GOT3 (cell line): Measurements from ENCODE around the gene SCTR.

Experiments used
- DNase-seq: peaks from one replicate; lab custom pipeline; 2025; ENCODE audit warnings: mixed read lengths; lab: John Stamatoyannopoulos, UW

SCTR gene

DNA sequence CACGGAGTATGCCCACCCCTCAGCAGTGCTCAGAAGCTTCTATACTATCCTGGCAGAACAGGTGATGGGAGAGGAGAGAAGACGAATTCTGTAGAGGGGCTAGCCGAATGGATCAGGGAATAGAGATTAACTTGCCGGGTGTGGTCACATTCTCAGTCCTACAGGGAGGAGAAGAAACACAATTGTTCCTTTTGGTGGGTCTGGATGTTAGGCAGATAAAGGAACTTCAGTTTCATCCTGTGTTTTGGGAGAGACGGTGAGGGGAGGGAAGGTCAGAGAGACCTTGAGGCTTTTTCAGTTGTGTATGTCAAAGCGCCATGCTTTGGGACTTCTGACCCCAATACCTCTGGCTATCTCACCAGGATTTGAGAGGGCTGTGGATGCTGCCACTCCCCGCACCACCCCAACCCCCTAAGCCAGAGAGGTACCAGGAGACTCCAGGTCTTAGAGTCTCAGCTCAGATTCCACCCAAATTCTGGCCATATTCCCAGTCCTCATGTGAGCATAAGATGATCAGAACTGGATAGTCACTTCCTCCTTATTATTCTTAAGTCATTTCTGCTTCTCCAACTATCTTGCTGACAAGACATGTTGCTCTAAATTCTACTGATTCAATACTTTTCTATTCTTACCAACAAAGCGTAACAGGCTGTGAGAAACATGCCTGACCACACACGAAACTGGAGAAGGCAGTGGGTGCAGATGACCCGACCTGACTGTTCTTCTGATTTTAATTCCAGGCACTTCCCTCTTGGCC lies 94.9 kb downstream of the SCTR start:
- DNase-seq = no peak

DNA sequence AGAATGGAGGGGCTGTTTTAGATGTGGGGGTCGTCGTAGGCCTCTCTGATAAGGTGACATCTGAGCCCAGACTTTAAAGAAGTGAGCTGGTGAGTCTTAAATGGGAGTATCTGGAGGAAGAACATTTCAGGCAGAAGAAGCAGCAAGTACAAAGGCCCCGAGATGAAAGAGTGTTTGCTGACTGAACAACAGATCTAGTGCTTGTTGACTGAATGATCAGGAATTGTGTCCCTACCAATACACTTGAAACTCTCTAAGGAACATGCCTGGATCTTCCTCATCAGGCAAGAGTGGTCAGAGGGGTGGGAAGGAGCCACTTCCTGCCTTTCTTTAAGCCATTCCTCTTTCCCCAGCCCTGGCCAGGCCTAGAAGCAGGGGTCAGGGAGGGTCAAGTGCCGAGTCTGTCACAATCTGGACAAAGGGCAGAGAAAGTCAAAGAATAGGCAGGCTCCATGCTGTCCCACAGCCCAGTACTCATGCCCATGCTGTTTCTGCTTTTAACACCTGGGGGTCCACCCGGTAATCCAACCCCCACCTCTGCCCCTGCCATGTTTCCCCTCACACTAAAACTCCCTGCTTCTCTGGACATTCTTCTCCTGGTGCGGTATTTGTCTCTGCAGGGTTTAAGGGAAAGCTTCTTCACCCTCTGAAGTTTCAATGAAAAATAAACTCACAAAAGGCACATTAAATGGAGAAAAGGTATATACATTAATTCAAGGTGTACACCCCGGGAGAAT lies 95.6 kb downstream of the SCTR start:
- no peak for DNase-seq

DNA sequence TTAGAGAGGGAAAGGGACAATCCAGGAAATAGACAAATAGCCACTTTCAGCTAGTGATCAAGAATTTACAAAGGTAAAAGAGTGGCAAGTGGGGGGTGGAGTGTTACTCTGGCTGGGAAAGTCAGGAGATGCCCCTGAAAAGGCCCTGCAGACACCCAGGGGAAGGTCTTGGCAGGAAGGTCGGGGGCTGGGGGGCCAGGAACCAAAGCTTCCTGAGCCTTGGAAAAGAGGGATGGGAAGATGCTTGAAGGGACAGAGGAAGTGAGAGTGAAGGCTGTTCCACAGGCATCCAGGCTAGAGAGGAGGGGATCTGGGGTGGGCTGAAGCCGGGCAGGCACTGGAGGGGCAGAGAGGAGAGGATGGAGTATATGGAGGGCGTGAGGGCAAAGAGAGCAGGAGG lies 96.5 kb downstream of the SCTR start:
- no peak for DNase-seq

DNA sequence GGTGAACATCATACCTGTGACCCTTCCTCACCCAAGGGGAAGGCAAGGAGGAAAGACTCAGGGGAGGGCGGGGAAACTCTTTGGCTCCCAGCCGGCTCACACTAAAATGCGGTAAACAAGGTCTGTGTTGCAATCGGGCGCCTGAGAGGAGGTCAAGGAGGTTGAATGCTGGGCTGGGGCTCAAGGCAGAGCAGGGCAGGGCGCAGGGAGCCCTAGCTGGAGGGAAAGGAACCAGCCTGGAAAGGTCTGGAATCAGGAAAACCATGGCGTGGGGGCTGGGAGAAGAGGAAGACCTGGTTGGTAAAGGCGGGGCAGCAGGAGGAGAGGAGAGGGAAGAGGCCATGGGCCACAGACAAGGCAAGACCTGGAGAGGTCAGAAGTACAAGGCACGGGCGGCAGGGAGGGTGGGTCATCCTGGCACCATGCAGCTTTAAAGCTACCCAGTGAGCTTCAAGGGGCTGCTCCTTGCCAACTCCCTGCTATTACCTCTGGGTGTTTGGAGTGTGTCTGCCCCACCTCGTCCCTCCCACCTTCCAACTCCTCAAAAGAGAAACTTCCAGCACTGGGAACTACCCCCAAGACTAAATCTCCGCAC lies 97.4 kb downstream of the SCTR start:
- DNase-seq = no peak

DNA sequence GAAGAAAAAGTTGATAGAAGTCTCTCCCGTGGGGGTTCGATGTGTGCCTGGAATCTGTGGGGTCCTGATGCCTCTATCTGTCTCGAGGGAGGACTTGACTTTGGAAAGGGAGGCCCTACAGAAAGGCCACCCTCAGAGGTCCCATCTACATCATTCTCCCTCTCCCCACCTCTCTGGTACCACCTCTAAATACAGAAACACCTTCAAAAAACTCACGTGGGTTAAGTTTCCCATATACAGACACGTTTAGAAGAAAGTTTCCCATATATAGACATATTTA lies 97.9 kb downstream of the SCTR start:
- DNase-seq = no peak

DNA sequence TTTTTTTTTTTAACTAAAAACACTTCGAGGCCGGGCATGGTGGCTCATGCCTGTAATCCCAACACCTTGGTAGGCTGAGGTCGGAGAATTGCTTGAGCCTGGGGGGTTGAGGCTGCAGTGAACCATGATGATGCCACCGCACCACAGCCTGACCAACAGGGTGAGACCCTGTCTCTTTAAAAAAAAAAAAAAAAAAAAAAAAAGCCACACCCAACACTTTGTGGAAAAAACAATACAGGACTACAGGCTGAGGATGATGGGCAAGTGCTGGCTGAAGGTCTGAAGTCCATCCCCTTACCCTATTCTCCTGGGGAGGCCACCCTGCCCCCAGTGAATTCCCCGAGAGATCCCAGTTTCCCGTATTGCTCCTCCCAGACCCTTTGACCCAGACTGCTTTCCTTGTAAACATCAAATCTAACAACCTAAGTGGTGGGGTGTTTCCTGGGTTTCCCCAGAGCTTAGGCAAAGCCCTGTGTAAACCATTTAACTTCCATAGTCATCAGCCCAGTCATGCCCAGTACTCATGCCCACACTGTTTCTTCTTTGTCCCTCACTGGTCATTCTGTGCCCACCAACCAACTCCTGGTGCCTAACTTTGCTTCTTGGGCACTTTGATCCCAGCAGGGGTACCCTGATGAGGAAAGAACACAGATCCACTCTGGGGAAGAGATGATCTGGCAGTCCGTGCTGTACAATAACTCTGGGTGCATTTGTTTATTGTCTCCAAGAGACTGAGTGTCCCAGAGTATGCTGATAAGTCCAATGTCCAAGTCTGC lies 98.5 kb downstream of the SCTR start:
- DNase-seq = no peak

DNA sequence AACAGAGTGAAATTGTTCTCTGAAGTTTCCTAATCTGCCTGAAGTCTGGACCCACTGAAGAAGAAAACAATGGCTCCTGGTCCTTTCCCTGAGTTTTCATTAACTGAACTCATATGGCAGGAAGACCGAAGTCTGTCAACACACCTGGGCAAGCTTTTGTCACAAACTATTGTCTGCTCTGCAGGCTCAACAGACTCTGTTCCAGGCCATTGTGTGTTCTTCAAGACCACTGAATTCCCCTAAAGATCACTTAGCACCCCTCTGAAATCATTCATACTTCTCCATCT lies 99.2 kb downstream of the SCTR start:
- DNase-seq = no peak

DNA sequence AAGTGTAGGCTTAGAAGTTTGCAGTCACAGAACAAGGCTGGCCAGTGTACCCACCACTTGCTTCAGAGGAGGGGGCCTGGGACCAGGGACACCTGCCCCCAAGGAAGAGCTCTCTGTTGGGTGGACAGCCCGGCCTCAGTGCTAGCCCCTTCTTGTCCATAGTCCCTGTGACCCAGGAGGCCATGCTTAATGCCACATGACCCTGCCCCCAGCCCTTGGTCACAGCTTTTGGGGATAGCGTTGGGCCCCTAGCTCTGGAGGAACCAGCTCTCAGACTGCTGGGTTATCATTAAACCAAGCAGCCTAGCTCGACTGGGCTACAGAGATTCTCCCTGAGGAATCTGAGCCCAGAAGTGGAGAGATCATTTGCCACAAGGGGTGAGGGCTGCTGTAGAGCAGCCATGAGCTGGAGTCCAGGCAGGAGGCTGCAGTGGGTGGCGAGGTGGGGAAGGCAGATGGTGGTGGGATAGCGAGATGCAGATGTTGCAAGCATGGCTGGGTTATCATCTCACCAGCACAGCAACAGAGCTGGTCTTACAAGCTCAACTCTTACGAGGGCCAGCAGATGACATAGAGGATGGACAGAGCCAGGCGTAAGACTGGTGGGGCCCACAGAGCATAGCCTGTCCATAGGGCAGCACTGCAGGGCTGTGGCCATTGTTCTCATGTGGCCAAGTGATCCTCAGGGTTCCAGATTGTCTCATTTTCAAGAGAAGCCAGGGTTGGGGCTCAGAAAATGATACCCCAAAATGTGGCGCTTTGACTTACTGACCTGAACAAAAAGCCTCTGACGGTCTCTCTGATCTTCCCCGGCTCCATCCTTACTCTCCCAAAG lies 99.8 kb downstream of the SCTR start:
- DNase-seq = no peak

DNA sequence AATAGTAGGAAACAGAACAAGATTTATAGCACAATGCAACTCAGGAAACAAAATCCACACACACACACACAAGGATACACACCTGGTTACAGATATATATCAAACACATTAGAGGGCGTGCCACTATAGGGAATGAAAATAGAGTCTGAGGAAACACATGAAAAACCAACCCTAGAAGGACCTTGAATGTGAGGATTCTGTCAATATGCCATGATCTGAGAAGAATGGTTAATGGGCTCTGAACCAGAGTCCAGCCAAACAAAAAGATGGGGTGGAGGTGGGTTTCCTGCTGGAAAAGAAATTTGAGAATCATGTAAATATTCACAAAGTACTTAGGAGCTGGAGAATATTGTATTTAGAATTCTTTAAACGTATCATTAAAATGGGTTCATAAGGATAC lies 100.5 kb downstream of the SCTR start:
- DNase-seq = no peak

DNA sequence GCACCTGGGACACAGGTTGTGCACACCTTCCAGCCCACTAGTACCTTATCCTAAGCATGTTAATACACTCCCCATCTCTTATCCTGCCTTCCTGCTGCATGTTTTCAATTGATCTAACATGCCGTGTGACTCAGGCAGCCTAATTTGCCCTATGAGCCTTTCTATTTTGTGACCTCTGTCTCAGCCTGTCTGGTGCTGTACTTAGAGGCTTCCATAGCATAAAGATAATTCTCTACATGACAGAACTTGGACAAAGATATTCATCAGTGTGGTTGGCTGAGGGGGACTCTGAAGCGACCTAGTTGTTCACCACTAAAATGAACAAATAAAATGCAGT lies 101.2 kb downstream of the SCTR start:
- no peak for DNase-seq

DNA sequence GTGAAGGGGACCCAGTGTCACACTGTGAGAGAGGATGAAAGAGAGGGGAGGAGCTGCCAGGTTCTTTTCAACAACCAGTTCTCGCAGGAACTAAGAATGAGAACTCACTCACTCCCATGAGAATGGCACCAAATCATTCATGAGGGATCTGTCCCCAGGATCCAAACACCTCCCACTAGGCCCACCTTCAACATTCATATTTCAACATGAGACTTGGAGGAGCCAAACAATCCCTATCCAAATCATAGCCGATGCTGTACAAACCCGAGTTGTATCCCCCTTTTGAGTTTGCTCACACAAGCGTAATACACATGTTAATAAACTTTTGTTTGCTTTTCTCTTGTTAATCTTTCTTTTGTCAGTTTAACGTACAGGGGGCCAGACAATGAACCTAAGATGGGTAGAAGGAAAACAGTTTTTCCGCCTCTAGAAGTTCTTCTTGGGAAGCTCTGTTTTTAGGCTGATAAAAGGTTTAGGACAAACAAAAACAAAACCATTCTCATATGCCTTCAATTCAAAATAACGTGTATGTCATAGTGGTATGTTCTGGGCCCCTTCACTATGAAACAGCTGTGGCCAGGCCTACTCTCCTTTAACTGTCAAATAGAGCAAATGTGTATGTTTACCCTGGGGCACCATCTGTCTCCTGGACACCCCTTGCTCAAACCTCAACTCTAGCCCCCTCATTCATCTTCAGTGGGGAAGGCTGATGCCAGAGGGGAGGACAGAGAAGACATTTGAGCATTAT lies 101.7 kb downstream of the SCTR start:
- no peak for DNase-seq

DNA sequence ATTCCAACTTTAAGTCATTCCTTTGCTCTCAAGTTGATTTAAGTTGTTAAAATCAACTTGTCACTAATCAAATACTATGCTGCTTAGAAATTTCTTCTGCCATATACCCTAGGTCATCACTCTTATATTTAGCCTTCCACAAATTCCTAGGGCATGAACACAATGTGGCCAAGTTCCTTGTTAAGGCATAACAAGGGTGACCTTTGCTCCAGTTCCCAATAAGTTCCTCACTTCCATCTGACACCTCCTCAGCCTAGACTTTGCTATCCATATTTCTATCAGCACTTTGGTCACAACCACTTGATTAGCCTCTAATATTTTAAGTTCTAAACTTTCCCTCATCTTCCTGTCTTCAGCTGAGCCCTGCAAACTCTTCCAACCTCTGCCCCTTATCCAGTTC lies 102.5 kb downstream of the SCTR start:
- no peak for DNase-seq

DNA sequence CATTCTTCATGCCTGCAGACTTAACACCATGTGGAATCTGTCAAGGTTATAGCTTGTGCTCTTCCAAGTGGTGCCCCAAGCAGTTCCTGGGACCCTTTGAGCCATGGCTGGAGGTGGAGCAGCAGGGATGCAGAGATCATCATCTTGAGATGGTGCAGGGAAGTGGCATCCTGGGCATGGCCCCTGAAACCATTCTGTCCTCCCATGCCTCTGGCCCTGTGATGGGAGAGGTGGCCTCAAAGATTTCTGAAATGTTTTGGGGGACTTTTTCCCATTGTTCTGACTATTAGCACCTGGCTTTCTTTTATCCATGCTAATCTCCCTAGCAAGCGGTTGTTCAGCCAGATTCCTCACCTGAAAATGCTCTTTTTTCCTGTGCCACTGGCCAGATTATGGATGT lies 103.0 kb downstream of the SCTR start:
- no peak for DNase-seq

DNA sequence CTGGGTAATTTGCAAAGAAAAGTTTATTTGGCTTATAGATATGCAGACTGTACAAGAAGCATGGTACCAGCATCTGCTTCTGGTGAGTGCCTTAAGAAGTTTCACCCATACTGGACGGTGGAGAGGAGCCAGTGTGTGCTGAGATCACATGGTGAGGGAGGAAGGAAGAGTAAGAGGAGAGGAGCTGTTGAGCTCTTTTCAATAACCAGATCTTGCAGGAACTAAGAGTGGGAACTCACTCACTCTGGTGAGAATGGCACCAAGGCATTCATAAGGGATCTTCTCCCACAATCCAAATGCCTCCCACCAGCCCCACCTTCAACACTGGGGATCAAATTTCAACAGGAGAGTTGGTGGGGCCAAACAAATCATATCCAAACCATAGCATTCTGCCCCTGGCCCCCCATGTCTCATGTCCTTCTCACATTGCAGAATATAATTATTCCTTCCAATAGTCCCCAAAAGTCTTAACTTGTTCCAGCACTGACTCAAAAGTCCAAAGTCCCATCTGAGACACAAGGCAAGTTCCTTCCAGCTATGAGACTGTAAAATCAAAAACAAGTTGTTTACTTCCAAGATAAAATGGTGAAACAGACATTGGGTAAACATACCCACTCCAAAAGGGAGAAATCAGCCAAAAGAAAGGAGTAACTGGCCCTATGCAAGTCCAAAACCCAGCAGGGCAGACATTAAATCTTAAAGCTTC lies 104.3 kb downstream of the SCTR start:
- DNase-seq = no peak

DNA sequence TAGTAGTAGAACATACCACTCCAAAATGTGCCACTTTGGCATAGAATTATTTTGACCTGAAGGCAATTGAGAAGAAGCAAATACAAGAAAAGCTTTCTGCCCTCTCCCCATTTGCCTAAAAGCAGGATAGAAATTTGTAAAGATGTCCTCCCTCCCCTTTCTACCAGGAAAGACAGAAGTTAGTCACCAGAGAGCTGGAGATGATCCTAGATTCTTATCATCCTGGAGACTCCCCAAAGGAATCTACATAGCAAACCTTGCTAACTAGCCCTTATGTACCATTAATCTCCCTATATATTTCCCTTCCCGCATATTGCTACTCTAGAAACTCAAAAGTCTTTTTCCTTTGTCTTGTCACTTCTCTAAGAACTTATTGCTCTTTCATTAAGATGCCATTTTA lies 105.2 kb downstream of the SCTR start:
- DNase-seq = no peak

DNA sequence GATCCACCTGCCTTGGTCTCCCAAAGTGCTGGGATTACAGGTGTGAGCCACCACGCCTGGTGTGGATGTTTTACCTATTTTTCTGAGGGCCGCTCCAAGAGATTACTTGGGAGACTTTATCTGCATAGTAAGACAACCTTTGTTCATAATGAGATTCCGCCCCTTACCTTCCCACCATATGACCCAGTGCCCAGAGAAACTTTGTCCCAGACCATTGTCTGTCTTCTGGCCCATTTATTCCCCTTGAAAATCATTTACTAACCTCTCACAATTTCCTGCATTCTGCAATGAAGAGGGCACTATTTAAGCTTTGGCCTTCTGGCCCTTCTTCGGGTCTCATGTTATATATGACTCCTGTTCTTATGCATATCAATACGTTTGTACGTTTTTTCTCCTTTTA lies 106.4 kb downstream of the SCTR start:
- DNase-seq = no peak

DNA sequence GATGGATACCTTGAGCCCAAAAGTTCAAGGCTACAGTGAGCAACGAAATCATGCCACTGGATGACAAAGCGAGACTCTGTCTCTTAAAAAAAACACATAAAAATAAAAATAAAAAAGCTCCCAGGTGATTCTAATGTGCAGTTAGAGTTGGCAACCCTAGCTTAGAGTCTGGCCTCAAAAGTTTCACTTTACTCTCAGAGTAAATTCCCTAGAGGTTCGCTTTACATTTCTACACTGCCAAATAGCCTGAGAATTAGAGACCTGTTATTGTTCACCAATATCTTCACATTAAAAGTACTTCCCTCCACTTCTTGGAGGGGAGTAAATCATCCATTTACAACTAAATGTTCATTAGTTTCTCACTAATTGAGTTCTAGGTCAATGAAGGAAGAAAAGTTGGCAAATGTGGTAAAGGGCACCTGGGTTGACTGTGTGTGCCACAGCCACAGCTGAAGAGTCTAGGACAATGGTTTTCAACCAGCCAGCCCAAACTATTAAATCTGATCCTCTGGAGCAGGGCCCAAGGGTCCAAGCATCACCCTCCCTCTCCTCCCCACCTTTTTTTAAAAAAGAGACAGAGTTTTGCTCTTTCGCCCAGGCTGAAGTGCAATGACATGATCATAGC lies 107.9 kb downstream of the SCTR start:
- no peak for DNase-seq

DNA sequence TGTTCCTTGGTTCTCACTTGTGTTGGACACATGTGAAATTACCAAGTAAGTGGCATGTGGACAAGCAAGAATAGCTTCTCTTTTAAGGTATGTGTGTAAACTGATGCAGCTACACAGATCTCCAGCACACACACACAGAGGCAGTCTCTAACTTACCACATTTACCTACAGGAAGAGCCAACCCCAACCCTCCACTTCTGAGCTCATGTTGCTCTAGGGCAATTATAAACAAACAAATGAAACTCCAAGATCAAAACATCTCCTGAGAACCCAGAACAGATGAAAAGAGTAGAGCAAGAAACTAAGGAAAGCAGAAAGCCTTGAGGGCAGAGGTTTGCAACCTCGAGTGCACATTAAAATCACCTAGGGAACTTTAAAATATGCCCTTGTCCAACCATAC lies 108.7 kb downstream of the SCTR start:
- DNase-seq = no peak

DNA sequence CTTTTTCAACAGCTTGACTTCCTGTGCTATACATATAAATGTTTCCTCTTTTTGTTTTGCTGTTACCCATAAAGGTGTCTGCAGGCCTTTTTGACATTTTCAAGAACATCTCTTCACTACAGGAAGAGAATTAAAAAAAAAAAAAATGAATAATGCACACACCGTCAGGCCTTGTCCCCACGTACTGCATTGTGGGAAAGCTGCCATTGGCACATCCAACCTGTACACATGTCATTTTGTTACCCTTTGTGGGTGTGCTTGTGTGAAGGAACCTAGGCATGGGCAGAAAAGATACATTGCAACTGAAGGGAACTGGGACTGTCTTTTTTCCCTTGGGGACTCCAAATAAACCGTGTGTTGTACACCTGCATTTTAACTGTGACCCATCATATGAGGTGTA lies 109.4 kb downstream of the SCTR start:
- DNase-seq = no peak

DNA sequence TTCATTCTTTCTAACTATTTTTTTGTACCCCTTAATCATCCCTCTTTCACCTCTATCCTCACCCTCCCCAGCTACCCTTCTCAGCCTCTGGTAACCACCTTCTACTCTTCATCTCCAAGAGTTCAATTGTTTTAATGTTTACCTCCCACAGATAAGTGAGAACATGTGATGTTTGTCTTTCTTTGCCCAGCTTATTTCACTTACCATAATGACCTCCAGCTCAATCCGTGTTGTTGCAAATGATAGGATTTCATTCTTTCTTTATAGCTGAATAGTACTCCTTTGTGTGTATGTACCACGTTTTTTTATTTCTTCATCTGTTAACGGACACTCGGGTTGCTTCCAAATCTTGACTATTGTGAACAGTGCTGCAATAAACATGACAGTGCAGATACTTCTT lies 114.8 kb downstream of the SCTR start:
- DNase-seq = no peak

DNA sequence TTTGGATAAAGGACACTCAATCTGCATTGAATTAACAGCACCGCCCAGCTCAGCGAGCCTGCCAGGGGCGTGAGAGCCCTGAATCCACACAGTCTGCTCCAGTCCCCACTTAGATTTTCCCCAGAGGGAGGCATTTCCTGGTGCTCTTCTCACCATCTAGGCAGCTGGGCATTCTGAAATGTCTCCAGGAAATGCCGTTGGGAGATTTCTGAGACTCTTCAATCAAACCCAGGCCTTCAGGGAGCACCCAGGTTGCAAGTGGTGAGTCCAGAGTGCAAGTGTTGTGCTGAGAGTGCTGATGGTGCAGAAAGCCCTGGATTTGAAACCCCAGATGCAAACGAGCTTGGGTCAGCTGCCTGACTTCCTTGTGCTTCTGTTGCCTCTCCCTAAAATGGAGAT lies 116.1 kb downstream of the SCTR start:
- no peak for DNase-seq
